Suppressor macrophage treated with lipopolysaccharide for 1 hour (primary cell): Measurements from ENCODE around the gene HEATR5A.
A peak's percentile ranks its signal among the peaks of the same experiment; 100 is the strongest.
"Not testable (repeated sequence)": the region's sequence is repeated elsewhere in the genome, so short reads cannot be mapped to it uniquely, and the experiment has no call there.

Experiments used
- DNase-seq, 3 donors: peaks; one replicate each; pipeline ENCODE4 v3.0.0-alpha.2; 2020 to 2022

Gene HEATR5A

GRCh38 chr14:31326111-31326510 is 94.2 kb downstream of the HEATR5A start:
- peak in 2 of 3 donors; percentile 4 to 6 for DNase-seq

GRCh38 chr14:31323419-31323818 is 96.9 kb downstream of the HEATR5A start:
- no peak for DNase-seq

GRCh38 chr14:31320922-31321766 is 99.2 kb downstream of the HEATR5A start:
- DNase-seq, result no peak

- no peak for DNase-seq
These were observed 100.1 kb downstream of the HEATR5A start for GRCh38 chr14:31320216-31320615.

GRCh38 chr14:31319701-31320100 is 100.6 kb downstream of the HEATR5A start:
- no peak for DNase-seq

GRCh38 chr14:31312934-31313333 is 107.4 kb downstream of the HEATR5A start:
- no peak for DNase-seq

- not testable (repeated sequence) for DNase-seq
These were observed 108.0 kb downstream of the HEATR5A start for GRCh38 chr14:31312370-31312769.

GRCh38 chr14:31307618-31308017 is 112.7 kb downstream of the HEATR5A start:
- no peak for DNase-seq

- no peak for DNase-seq
These were observed 113.2 kb downstream of the HEATR5A start for GRCh38 chr14:31307198-31307597.

GRCh38 chr14:31303654-31304053 is 116.7 kb downstream of the HEATR5A start:
- no peak for DNase-seq

GRCh38 chr14:31300883-31301282 is 119.5 kb downstream of the HEATR5A start:
- DNase-seq, result no peak

- DNase-seq, result no peak
These were observed 120.1 kb downstream of the HEATR5A start for GRCh38 chr14:31300296-31300695.

GRCh38 chr14:31297701-31298344 is 122.5 kb downstream of the HEATR5A start:
- DNase-seq, result no peak

GRCh38 chr14:31297112-31297511 is 123.2 kb downstream of the HEATR5A start:
- DNase-seq, result no peak

- no peak for DNase-seq
These were observed 125.5 kb downstream of the HEATR5A start for GRCh38 chr14:31294746-31295405.

- no peak for DNase-seq
These were observed 127.3 kb downstream of the HEATR5A start for GRCh38 chr14:31292937-31293616.

GRCh38 chr14:31291210-31291609 is 129.1 kb downstream of the HEATR5A start:
- peak in 1 of 3 donors; percentile 34 for DNase-seq

GRCh38 chr14:31287294-31287972 is 132.9 kb downstream of the HEATR5A start:
- DNase-seq, result no peak

GRCh38 chr14:31286456-31287293 is 133.7 kb downstream of the HEATR5A start:
- DNase-seq, result peak in 1 of 3 donors; percentile 3

GRCh38 chr14:31283578-31284252 is 136.6 kb downstream of the HEATR5A start:
- peak; percentile 75 to 94 (median 93) for DNase-seq

- DNase-seq, result no peak
These were observed 137.2 kb downstream of the HEATR5A start for GRCh38 chr14:31283153-31283552.
